HepG2 (cell line): ENCODE results near the gene RAB40C. TPM values are rescaled to one million over a fixed set of nuclear protein-coding genes. Genes with fewer than 3 reads are reported as not detected.
A peak's percentile ranks its signal among the peaks of the same experiment; 100 is the strongest.

Experiments used
- ATF7-NPFF ChIP-seq: sonication (generic); formaldehyde crosslinking; IDR thresholded peaks from 2 replicates; pipeline ENCODE4 v1.8.1; 2023; ENCODE audit warnings: mild to moderate bottlenecking, low read depth, missing genetic modification reagents, moderate library complexity
- CENPT ChIP-seq: sonication (generic); formaldehyde crosslinking; IDR thresholded peaks from 2 replicates; pipeline ENCODE4 v1.8.0; 2022; ENCODE audit warnings: low read depth, mild to moderate bottlenecking, moderate library complexity, missing genetic modification reagents
- CREBL2 ChIP-seq: sonication (generic); formaldehyde crosslinking; IDR thresholded peaks from 2 replicates; pipeline ENCODE4 v1.8.1; 2023; ENCODE audit warnings: missing genetic modification reagents, mild to moderate bottlenecking, borderline replicate concordance
- FIP1L1 ChIP-seq: fragments of 200-400 bp; formaldehyde crosslinking; IDR thresholded peaks from 2 replicates; pipeline ENCODE4 v1.6.1; 2018; ENCODE audit warnings: low read depth, mild to moderate bottlenecking, low read length, moderate library complexity, borderline replicate concordance; ENCODE audit not compliant: insufficient read depth
- HBP1 ChIP-seq: IDR thresholded peaks from 2 replicates; pipeline ENCODE4 v1.6.1; 2016; ENCODE audit warnings: low read depth, control low read depth
- HMG20B ChIP-seq: conservative IDR thresholded peaks from 2 replicates; pipeline ENCODE4 v1.6.1; 2016; ENCODE audit warnings: missing genetic modification reagents, missing compliant biosample characterization
- HMGXB3 ChIP-seq: sonication (generic); formaldehyde crosslinking; IDR thresholded peaks from 2 replicates; pipeline ENCODE4 v1.4.0; 2020; ENCODE audit warnings: missing genetic modification reagents, borderline replicate concordance
- HNRNPL ChIP-seq: fragments of 200-400 bp; formaldehyde crosslinking; IDR thresholded peaks from 2 replicates; pipeline ENCODE4 v1.6.1; 2017; ENCODE audit warnings: mild to moderate bottlenecking, low read depth, low read length
- KAT8 ChIP-seq: IDR thresholded peaks from 2 replicates; pipeline ENCODE4 v1.6.1; 2016; ENCODE audit warnings: missing genetic modification reagents, missing compliant biosample characterization
- MXI1 ChIP-seq: IDR thresholded peaks from 3 replicates; pipeline ENCODE4 v1.6.1; 2012; ENCODE audit warnings: low read depth, low read length, inconsistent platforms, borderline replicate concordance
- NR1H2 ChIP-seq: sonication (generic); formaldehyde crosslinking; IDR thresholded peaks from 2 replicates; pipeline ENCODE4 v1.8.1; 2022; ENCODE audit warnings: low read depth, missing genetic modification reagents, borderline replicate concordance
- PCBP2 ChIP-seq: fragments of 200-400 bp; formaldehyde crosslinking; optimal IDR thresholded peaks from 2 replicates; pipeline ENCODE3; 2018; ENCODE audit warnings: low read length, low read depth; ENCODE audit not compliant: poor library complexity, severe bottlenecking
- POGZ ChIP-seq: sonication (generic); formaldehyde crosslinking; IDR thresholded peaks from 2 replicates; pipeline ENCODE4 v1.4.0; 2020; ENCODE audit warnings: mild to moderate bottlenecking, missing genetic modification reagents
- RARA ChIP-seq: IDR thresholded peaks from 2 replicates; pipeline ENCODE4 v1.6.1; 2016; ENCODE audit warnings: missing genetic modification reagents, missing compliant biosample characterization
- SMAD3 ChIP-seq: sonication (generic); formaldehyde crosslinking; IDR thresholded peaks from 2 replicates; pipeline ENCODE4 v1.4.0; 2020; ENCODE audit warnings: missing genetic modification reagents
- SP5 ChIP-seq: IDR thresholded peaks from 2 replicates; pipeline ENCODE4 v1.6.1; 2016; ENCODE audit warnings: low read depth, borderline replicate concordance
- SPEN ChIP-seq: sonication (generic); formaldehyde crosslinking; IDR thresholded peaks from 2 replicates; pipeline ENCODE4 v1.5.1; 2020; ENCODE audit warnings: low read depth, mild to moderate bottlenecking, missing genetic modification reagents
- TAF1 ChIP-seq: sonication (generic); formaldehyde crosslinking; IDR thresholded peaks from 2 replicates; pipeline ENCODE4 v1.4.0; 2020; ENCODE audit warnings: missing genetic modification reagents
- YEATS2 ChIP-seq: sonication (generic); formaldehyde crosslinking; IDR thresholded peaks from 2 replicates; pipeline ENCODE4 v1.4.0; 2020; ENCODE audit warnings: missing genetic modification reagents, borderline replicate concordance
- ZBTB26 ChIP-seq: IDR thresholded peaks from 2 replicates; pipeline ENCODE4 v1.6.1; 2016; ENCODE audit warnings: missing compliant biosample characterization, missing genetic modification reagents, borderline replicate concordance
- ZFP90 ChIP-seq: sonication (generic); formaldehyde crosslinking; IDR thresholded peaks from 2 replicates; pipeline ENCODE4 v1.8.0; 2022; ENCODE audit warnings: missing genetic modification reagents, mild to moderate bottlenecking, inconsistent platforms, borderline replicate concordance
- polyA plus RNA-seq, 8 experiments: library from polyadenylated mRNA; depleted of rRNA in 3 of 8; stranded (reverse) in 7 of 8; unstranded in 1 of 8; fragments of >200 nt; fragmentation: Illumina TruSeq in 4 of 8; extraction: Trizol in 4 of 8; gene quantifications; 2 replicates each; pipeline versions ENCODE4 v1.2.1 to v1.2.3, GENCODE V29; 2011 to 2016; ENCODE audit warnings: low read depth in 4 of 8, missing spikeins in 1 of 8, mixed read lengths in 1 of 8; ENCODE audit not compliant: insufficient read depth in 1 of 8
- total RNA-seq, 5 experiments: library from RNA; depleted of rRNA; stranded (reverse); fragments of >200 nt; fragmentation: Illumina TruSeq; extraction: Trizol; gene quantifications; 2 replicates each; pipeline ENCODE4 v1.2.3, GENCODE V29; 2016; ENCODE audit warnings: low read depth in 1 of 5

The RAB40C gene
- total and polyA plus RNA-seq, 2 of the 13 experiments (the other 11 are each of a cell fraction or from before 2014, with no cell fraction given): 7.7 to 11.5 TPM

- TF ChIP-seq HMGXB3 (CRISPR knock-in tag) (peak; percentile 35; the same call in 1 of the 2 replicates), HBP1 (no peak), RARA (no peak), MXI1 (peak; percentile 60; the same call in 1 of the 3 replicates), POGZ (peak; percentile 35; the same call in 1 of the 2 replicates), YEATS2 (CRISPR knock-in tag) (peak; percentile 53; the same call in 1 of the 2 replicates), HNRNPL (peak; percentile 84), TAF1 (no peak), ZBTB26 (CRISPR knock-in tag) (no peak), HMG20B (CRISPR knock-in tag) (no peak), SP5 (CRISPR knock-in tag) (peak; percentile 34; the same call in 1 of the 2 replicates), FIP1L1 (no peak), SMAD3 (0 out of 2 replicates have a peak, but pooled peaks have one; percentile 32), CENPT (CRISPR knock-in tag) (no peak), ZFP90 (CRISPR knock-in tag) (no peak), CREBL2 (CRISPR knock-in tag) (no peak), KAT8 (CRISPR knock-in tag) (peak; percentile 40; the same call in 1 of the 2 replicates), NR1H2 (CRISPR knock-in tag) (no peak), PCBP2 (no peak), ATF7-NPFF (CRISPR knock-in tag) (0 out of 2 replicates have a peak, but pooled peaks have one; percentile 33), SPEN (CRISPR knock-in tag) (peak; percentile 58; the same call in 1 of the 2 replicates)
Observed at GRCh38 chr16:578870-579405, 10.9 kb upstream of the RAB40C start (continued).
